Mesothelial cell of epicardium (in vitro differentiated cells): ENCODE data around the gene STK17B. TPM values are rescaled to one million over a fixed set of nuclear protein-coding genes. Genes with fewer than 3 reads are reported as not detected.

Source experiments
- DNase-seq, 2 experiments: peaks; one replicate each; pipeline ENCODE4 v3.0.0; 2021; ENCODE audit warnings: low spot score in 2 of 2; ENCODE audit not compliant: unreplicated experiment in 2 of 2
- H3K27ac Mint-ChIP-seq: 2 replicates; pipeline ENCODE4 v1.8.0; 2021; ENCODE audit warnings: mixed read lengths
- H3K27me3 Mint-ChIP-seq: 2 replicates; pipeline ENCODE4 v1.8.0; 2021; ENCODE audit warnings: low read depth, mixed read lengths
- H3K36me3 Mint-ChIP-seq: 2 replicates; pipeline ENCODE4 v1.8.0; 2021; ENCODE audit warnings: mixed read lengths
- H3K4me1 Mint-ChIP-seq: 2 replicates; pipeline ENCODE4 v1.8.0; 2021; ENCODE audit warnings: mixed read lengths
- H3K4me3 Mint-ChIP-seq: 2 replicates; pipeline ENCODE4 v1.8.0; 2021; ENCODE audit warnings: mild to moderate bottlenecking, moderate library complexity, mixed read lengths
- H3K9me3 Mint-ChIP-seq: 2 replicates; pipeline ENCODE4 v1.8.0; 2021; ENCODE audit warnings: mixed read lengths
- CTCF ChIP-seq: fragments of 200-600 bp; sonication (generic); IDR thresholded peaks from one replicate; pipeline ENCODE4 v1.5.0; 2021; ENCODE audit warnings: antibody characterized with exemption; ENCODE audit not compliant: unreplicated experiment
- total RNA-seq: library from RNA; stranded (reverse); gene quantifications from 3 replicates; pipeline ENCODE4 v1.2.1, GENCODE V29; 2021

The STK17B gene
- total RNA-seq, 1 donor from 2014 or later: 35.6 TPM

DNA sequence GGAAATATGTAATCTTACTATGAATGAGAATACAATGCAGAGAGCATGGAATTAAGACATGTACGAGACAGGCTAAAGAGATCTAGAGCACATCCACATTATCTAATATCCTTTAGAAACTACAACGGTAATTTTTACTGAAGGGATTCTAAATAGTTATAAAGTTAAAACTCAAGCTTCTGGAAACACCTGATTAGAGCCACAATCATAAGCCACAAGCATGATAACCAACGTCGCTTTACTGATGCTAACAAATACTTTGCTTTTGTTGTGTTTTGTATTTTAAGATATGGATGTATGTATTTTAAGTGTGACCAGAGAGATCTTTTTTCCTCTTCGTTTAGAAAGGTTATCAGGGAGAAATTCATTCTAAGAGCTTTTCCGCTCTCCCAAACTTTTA is 44.0 kb upstream of the STK17B start:
- Mint-ChIP-seq H3K4me1 (peaks cover 8% of the 10 kb centered on the region), H3K4me3 (no peak overlapping the region), H3K9me3 (peaks cover 9% of the 10 kb centered on the region), H3K36me3 (peaks cover 19% of the 10 kb centered on the region), H3K27me3 (no peaks in the 10 kb centered on the region), H3K27ac (no peak overlapping the region)
- TF ChIP-seq CTCF: no peak
- DNase-seq: no peak

DNA sequence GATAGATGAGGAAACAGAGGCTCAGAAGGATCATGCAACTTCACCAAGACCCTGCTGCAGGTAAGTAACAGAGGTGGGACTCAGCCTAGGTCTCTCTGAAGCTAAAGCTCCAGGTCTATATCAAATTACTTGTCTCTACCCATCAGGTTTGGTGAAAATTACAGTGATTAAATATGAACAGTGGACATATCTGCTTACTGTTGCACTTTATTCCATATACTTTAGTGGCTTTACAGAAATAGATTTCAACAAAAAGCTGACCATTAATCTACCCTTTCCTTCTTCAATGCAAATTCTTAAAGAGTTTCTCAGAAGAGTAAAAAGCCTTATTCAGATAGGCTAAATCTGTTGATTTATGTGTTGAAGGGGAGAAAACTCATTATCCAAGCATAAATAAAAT is 42.8 kb upstream of the STK17B start:
- H3K4me1 Mint-ChIP-seq: peaks cover 11% of the 10 kb centered on the region
- H3K4me3 Mint-ChIP-seq: no peak overlapping the region
- H3K27ac Mint-ChIP-seq: no peak overlapping the region
- no peak for TF ChIP-seq CTCF
- no peak for DNase-seq
- H3K27me3 Mint-ChIP-seq: no peaks in the 10 kb centered on the region
- peaks cover 12% of the 10 kb centered on the region for H3K9me3 Mint-ChIP-seq
- H3K36me3 Mint-ChIP-seq: peaks cover 20% of the 10 kb centered on the region

DNA sequence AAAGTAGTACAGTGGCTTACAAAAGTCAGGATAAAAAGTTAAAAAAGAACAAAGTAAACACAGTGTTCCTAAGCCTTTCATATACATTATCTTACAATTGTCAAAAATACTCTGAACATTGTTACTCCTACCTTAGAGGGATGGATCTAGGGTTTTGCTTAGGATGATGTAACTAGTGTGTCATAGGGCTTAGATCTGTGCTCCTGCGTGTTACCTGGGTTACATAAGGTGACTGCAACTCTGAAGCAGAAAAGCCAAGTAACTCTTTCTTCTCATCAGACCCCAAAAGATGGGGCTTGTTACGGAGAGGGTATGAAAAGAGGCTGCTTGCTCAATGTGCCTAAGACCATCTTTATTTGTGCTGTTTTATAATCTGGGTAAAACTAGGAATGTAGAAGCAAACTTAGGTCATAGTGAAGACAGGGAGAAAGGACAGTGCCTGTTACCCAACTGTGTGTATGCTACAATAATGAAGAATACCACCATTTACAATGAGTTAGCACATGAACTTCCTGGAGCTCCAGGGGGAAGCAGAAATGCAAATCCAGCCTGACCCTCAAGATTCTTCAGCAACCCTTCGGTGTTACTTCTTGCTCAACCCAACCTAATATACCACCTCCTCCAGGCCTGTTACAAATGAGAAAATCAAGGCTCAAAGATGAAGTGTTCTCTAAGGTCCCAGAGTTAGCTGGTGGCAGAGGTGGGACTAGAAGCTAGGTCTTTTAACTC is 42.0 kb upstream of the STK17B start:
- Mint-ChIP-seq H3K36me3 (peaks cover 20% of the 10 kb centered on the region), H3K27ac (no peak overlapping the region), H3K9me3 (peaks cover 12% of the 10 kb centered on the region), H3K4me1 (peaks cover 18% of the 10 kb centered on the region), H3K4me3 (no peak overlapping the region), H3K27me3 (no peaks in the 10 kb centered on the region)
- DNase-seq: no peak
- TF ChIP-seq CTCF: no peak

GRCh38 chr2:196208915-196209314 is 37.5 kb upstream of the STK17B start:
- H3K27ac Mint-ChIP-seq: no peak overlapping the region
- no peaks in the 10 kb centered on the region for H3K27me3 Mint-ChIP-seq
- peaks cover 12% of the 10 kb centered on the region for H3K9me3 Mint-ChIP-seq
- DNase-seq: no peak
- no peak for TF ChIP-seq CTCF
- peaks cover 31% of the 10 kb centered on the region for H3K4me1 Mint-ChIP-seq
- no peak overlapping the region for H3K4me3 Mint-ChIP-seq
- H3K36me3 Mint-ChIP-seq: peaks cover 13% of the 10 kb centered on the region

DNA sequence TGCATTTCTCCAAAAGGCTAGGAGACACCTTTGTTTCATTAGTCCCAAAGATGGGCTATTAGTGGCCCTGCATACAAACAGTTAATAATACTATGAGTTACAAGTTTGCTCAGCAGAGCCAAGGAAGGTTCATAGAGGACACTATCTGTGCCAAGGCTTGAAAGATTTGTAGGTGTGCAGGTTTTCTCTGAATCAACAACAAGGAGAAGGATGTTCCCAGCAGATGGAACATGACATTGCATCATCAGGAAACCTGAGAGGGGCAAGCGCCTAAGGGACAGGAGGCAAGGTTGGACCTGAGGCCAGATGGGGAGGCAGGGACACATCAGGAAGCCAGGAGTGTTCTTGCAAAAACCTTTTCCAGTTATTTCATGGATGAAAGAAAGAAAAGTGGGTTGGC is 35.4 kb upstream of the STK17B start:
- no peak for TF ChIP-seq CTCF
- H3K27ac Mint-ChIP-seq: no peak overlapping the region
- peaks cover 5% of the 10 kb centered on the region for H3K36me3 Mint-ChIP-seq
- no peaks in the 10 kb centered on the region for H3K27me3 Mint-ChIP-seq
- H3K4me3 Mint-ChIP-seq: no peak overlapping the region
- peaks cover 31% of the 10 kb centered on the region for H3K4me1 Mint-ChIP-seq
- DNase-seq: no peak
- H3K9me3 Mint-ChIP-seq: peaks cover 4% of the 10 kb centered on the region
